NOMO-1 (cell line): ENCODE results near the gene SERPINI2.

Experiments
- DNase-seq, 2 experiments: peaks; one replicate each; lab custom pipeline; 2025; ENCODE audit not compliant: unreplicated experiment in 2 of 2; lab: John Stamatoyannopoulos, UW

SERPINI2 gene, protein sequence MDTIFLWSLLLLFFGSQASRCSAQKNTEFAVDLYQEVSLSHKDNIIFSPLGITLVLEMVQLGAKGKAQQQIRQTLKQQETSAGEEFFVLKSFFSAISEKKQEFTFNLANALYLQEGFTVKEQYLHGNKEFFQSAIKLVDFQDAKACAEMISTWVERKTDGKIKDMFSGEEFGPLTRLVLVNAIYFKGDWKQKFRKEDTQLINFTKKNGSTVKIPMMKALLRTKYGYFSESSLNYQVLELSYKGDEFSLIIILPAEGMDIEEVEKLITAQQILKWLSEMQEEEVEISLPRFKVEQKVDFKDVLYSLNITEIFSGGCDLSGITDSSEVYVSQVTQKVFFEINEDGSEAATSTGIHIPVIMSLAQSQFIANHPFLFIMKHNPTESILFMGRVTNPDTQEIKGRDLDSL

DNA sequence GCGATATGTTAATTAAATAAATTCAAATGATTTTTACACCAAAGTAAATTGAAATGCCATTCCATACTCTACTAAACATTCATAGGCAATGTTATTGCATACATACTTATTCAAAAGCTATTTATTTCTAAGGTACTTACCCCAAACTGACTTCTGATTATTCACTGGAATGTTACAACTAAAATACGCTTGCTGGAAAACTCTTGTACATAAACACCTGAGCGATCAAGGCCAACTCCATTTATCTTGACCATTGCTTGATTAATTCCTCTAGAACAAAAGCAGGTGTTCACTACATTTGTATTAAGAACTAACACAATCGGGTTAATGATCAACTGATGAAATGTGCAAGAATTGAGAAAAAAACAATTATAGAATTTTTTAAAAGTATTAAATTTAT is at the start of gene SERPINI2:
SERPINI2 (minus strand) TSS at position 180 of the 400 bp plus-strand sequence. CDS start 2,208 bp downstream, outside the sequence.
- DNase-seq, result no peak

- DNase-seq, result peak; percentile 95 to 97
Observed at GRCh38 chr3:167521006-167521355, 47.1 kb upstream of the SERPINI2 start.

GRCh38 chr3:167520266-167521005 is 46.6 kb upstream of the SERPINI2 start:
- DNase-seq, result peak; percentile 86 to 97

DNA sequence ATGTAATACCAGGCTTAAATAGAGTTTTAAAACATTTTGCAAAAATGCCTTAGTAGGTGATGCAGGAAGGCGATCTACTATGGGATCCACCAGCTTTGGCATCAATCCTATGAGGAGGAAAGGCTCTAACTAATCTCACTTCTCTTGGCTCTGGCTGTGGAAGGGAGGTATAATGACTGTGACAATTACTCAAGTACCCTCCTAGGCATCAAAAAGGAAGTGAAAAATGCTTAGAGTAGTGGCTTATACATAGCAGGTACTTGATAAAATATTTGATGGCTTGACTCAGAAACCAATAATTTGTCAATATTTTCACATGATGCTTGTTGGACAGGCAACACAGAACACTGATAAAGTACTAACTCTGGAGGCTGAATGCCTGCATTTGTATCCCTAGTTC is 34.1 kb upstream of the SERPINI2 start:
- peak in 1 of 2 experiments; percentile 24 for DNase-seq

- DNase-seq, result peak; percentile 17 to 77
Observed at GRCh38 chr3:167502401-167502800, 28.6 kb upstream of the SERPINI2 start.

- DNase-seq, result no peak
Observed at GRCh38 chr3:167501941-167502340, 28.1 kb upstream of the SERPINI2 start.

DNA sequence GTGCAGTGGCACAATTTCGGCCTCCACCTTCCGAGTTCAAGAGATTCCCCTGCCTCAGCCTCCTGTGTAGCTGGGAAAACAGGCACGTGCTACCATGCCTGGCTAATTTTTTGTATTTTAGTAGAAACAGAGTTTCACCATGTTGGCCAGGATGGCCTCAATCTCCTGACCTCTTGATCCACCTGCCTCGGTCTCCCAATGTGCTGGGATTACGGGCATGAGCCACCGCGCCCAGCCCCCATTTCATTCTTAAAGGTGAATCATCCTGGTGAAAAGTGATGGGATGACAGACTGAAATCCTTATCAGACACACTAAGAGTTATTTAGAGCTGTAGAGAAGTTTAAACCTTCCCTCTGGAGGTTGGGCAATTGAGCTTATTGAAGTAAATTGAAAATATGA is 24.1 kb upstream of the SERPINI2 start:
- DNase-seq, result no peak

DNA sequence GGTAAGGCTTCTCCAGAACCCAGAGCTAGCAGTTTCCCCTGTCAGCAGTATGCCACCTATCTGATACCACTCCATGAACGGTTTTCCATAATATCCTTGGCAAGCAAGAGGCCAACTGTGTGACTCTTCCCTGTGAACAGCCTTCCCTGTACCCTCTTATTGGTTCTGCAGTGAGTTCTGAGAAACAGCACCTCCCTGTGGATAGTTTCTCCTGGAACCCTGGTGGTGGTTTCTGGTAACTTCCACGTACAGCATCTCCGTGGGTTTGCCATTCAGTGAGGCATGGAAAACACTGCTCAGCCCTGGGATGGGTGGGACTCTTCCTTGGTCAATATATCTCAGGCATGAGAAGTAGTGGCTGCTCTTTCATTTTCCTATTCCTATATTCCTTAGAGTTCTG is 19.4 kb upstream of the SERPINI2 start:
- DNase-seq, result no peak

GRCh38 chr3:167491621-167492020 is 17.8 kb upstream of the SERPINI2 start:
- no peak for DNase-seq

- no peak for DNase-seq
Observed at GRCh38 chr3:167489571-167489970, 15.7 kb upstream of the SERPINI2 start.

- DNase-seq, result no peak
Observed at GRCh38 chr3:167487556-167487955, 13.7 kb upstream of the SERPINI2 start.

GRCh38 chr3:167484551-167484950 is 10.7 kb upstream of the SERPINI2 start:
- DNase-seq, result peak in 1 of 2 experiments; percentile 39

- DNase-seq, result no peak
Observed at GRCh38 chr3:167483708-167484475, 10.1 kb upstream of the SERPINI2 start.

- peak in 1 of 2 experiments; percentile 70 for DNase-seq
Observed at GRCh38 chr3:167481164-167481563, 7.3 kb upstream of the SERPINI2 start.

- DNase-seq, result peak in 1 of 2 experiments; percentile 21
Observed at GRCh38 chr3:167480748-167481147, 6.9 kb upstream of the SERPINI2 start.

- no peak for DNase-seq
Observed at GRCh38 chr3:167469381-167469780, 4.5 kb downstream of the SERPINI2 start.

GRCh38 chr3:167467848-167468611 is 5.8 kb downstream of the SERPINI2 start:
- no peak for DNase-seq

- no peak for DNase-seq
Observed at GRCh38 chr3:167466966-167467365, 6.9 kb downstream of the SERPINI2 start.

- no peak for DNase-seq
Observed at GRCh38 chr3:167456157-167456799, 17.6 kb downstream of the SERPINI2 start.

DNA sequence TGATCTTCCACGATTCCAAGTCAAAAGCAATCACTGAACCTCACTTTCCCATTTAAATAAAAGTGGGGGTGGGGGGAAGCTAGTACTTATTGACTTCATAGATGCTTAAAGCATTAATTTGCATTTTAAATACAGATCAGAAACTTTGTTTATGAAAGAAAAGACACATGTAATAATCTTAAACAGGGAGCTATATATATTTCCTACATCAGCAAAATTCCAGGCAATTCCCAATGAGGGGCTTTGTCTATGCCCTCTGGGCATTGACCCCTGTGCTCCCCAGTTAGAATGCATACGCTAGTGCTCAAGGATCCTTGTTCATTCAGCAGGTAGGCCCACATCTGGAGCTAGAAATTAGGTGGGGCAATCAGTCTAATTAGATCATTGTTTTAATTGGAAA is 20.0 kb downstream of the SERPINI2 start:
- DNase-seq, result no peak
